NCI-H1092 treated with DMSO at 0.1 percent for 48 hours (cell line): ENCODE results near the gene NPTXR.
"Not testable (repeated sequence)": the region's sequence is repeated elsewhere in the genome, so short reads cannot be mapped to it uniquely, and the experiment has no call there.

Source experiments
- DNase-seq: peaks from one replicate; lab custom pipeline; 2025; lab: John Stamatoyannopoulos, UW

NPTXR gene

GRCh38 chr22:38830845-38831108 lies 13.1 kb downstream of the NPTXR start:
- no peak for DNase-seq

- DNase-seq = peak; percentile 7
Measured at GRCh38 chr22:38830026-38830844, 13.6 kb downstream of the NPTXR start.

- DNase-seq = no peak
Measured at GRCh38 chr22:38829485-38829884, 14.3 kb downstream of the NPTXR start.

- no peak for DNase-seq
Measured at GRCh38 chr22:38828616-38829205, 15.1 kb downstream of the NPTXR start.

GRCh38 chr22:38828191-38828590 lies 15.6 kb downstream of the NPTXR start:
- peak; percentile 20 for DNase-seq

- DNase-seq = no peak
Measured at GRCh38 chr22:38827510-38827909, 16.3 kb downstream of the NPTXR start.

GRCh38 chr22:38826801-38827200 lies 17.0 kb downstream of the NPTXR start:
- DNase-seq = no peak

- DNase-seq = no peak
Measured at GRCh38 chr22:38826386-38826785, 17.4 kb downstream of the NPTXR start.

GRCh38 chr22:38824585-38824984 lies 19.2 kb downstream of the NPTXR start:
- DNase-seq = no peak

- DNase-seq = no peak
Measured at GRCh38 chr22:38823637-38824036, 20.2 kb downstream of the NPTXR start.

GRCh38 chr22:38823076-38823475 lies 20.8 kb downstream of the NPTXR start:
- DNase-seq = no peak

GRCh38 chr22:38820020-38820419 lies 23.8 kb downstream of the NPTXR start:
- DNase-seq = peak; percentile 27

- no peak for DNase-seq
Measured at GRCh38 chr22:38819387-38819940, 24.4 kb downstream of the NPTXR start.

GRCh38 chr22:38817196-38817595 lies 26.6 kb downstream of the NPTXR start:
- DNase-seq = no peak

- no peak for DNase-seq
Measured at GRCh38 chr22:38815842-38816241, 28.0 kb downstream of the NPTXR start.

GRCh38 chr22:38811241-38811640 lies 32.6 kb downstream of the NPTXR start:
- no peak for DNase-seq

- not testable (repeated sequence) for DNase-seq
Measured at GRCh38 chr22:38805041-38805593, 38.7 kb downstream of the NPTXR start.

GRCh38 chr22:38802671-38803121 lies 41.1 kb downstream of the NPTXR start:
- peak; percentile 39 for DNase-seq

- no peak for DNase-seq
Measured at GRCh38 chr22:38799265-38800002, 44.4 kb downstream of the NPTXR start.

GRCh38 chr22:38798496-38798895 lies 45.3 kb downstream of the NPTXR start:
- no peak for DNase-seq

GRCh38 chr22:38796262-38796957 lies 47.4 kb downstream of the NPTXR start:
- DNase-seq = no peak

GRCh38 chr22:38795569-38795968 lies 48.3 kb downstream of the NPTXR start:
- DNase-seq = no peak
